Endothelial cell of umbilical vein (primary cell): ENCODE data around the gene RBMS1. TPM values are rescaled to one million over a fixed set of nuclear protein-coding genes. Genes with fewer than 3 reads are reported as not detected.

ENCODE experiments used
- BruUV-seq: library from RNA; stranded (reverse); fragments of 400-500 nt; replicated peaks from 2 replicates; lab custom pipeline; 2021; lab: Mats Ljungman, UMichigan
- CTCF ChIA-PET: fragments of 300-600, 350-600 bp; sonication (Branson Sonifier 250); formaldehyde crosslinking; loops from one replicate; lab custom pipeline; 2021; ENCODE audit warnings: antibody characterized with exemption, inconsistent platforms; lab: Charles Lee
- POLR2A ChIA-PET: fragments of 300-600, 350-600 bp; sonication (Branson Sonifier 250); formaldehyde crosslinking; loops from one replicate; lab custom pipeline; 2021; ENCODE audit warnings: antibody characterized with exemption, inconsistent platforms; lab: Charles Lee
- DNase-seq: peaks from one replicate; pipeline ENCODE4 v3.0.0-alpha.2; 2011; ENCODE audit warnings: low read depth, low spot score
- FAIRE-seq: peaks from 2 replicates; lab custom pipeline; 2011; peaks lifted over from hg19 to GRCh38; lab: Jason Lieb, UNC
- H2AFZ ChIP-seq: 2 replicates; pipeline ENCODE4 v1.6.0; 2012; ENCODE audit warnings: low read depth, low read length, control low read depth, inconsistent platforms
- H3K27ac ChIP-seq: 2 replicates; pipeline ENCODE4 v1.5.1; 2011; ENCODE audit warnings: low read depth, mild to moderate bottlenecking, control low read depth, low read length, moderate library complexity; ENCODE audit not compliant: insufficient read depth
- H3K27me3 ChIP-seq, 2 experiments: 2 replicates each; pipeline versions ENCODE4 v1.6.0 to v1.6.1; 2011; ENCODE audit warnings: low read length in 2 of 2, mixed read lengths in 1 of 2; ENCODE audit not compliant: control insufficient read depth in 2 of 2, insufficient read depth in 2 of 2
- H3K36me3 ChIP-seq, 2 experiments: 2 replicates in 1 of 2; 3 replicates in 1 of 2; pipeline ENCODE4 v1.5.1; 2011; ENCODE audit warnings: low read length in 2 of 2, mild to moderate bottlenecking in 1 of 2, moderate library complexity in 1 of 2; ENCODE audit not compliant: control insufficient read depth in 2 of 2, insufficient read depth in 2 of 2; ENCODE audit errors: extremely low read depth in 1 of 2
- H3K4me1 ChIP-seq: 3 replicates; pipeline ENCODE4 v1.5.1; 2011; ENCODE audit warnings: mild to moderate bottlenecking, low read length; ENCODE audit not compliant: control insufficient read depth, insufficient read depth; ENCODE audit errors: extremely low read depth
- H3K4me2 ChIP-seq: 2 replicates; pipeline ENCODE4 v1.6.1; 2011; ENCODE audit warnings: low read length, control low read depth, mixed read lengths; ENCODE audit not compliant: insufficient read depth
- H3K4me3 ChIP-seq, 3 experiments: fragments of 200-600 bp in 1 of 3; sonication (generic), shearing (Covaris generic) in 1 of 3; replicated peaks in 1 of 3; 2 replicates each; pipeline ENCODE4 v1.5.1; 2011 to 2016; ENCODE audit warnings: control low read depth in 3 of 3, low read length in 3 of 3, mild to moderate bottlenecking in 2 of 3, inconsistent platforms in 1 of 3, low read depth in 1 of 3, moderate library complexity in 1 of 3; ENCODE audit not compliant: insufficient read depth in 1 of 3
- H3K79me2 ChIP-seq: 2 replicates; pipeline ENCODE4 v1.6.0; 2012; ENCODE audit warnings: low read length, inconsistent platforms; ENCODE audit not compliant: control insufficient read depth, insufficient read depth
- H3K9ac ChIP-seq: replicated peaks from 2 replicates; pipeline ENCODE3; 2011; ENCODE audit warnings: low read length, control low read depth; ENCODE audit not compliant: insufficient read depth; ENCODE audit errors: extremely low read depth
- H3K9me1 ChIP-seq: replicated peaks from 3 replicates; pipeline ENCODE4 v1.6.0; 2011; ENCODE audit warnings: mild to moderate bottlenecking, low read length; ENCODE audit not compliant: control insufficient read depth, insufficient read depth; ENCODE audit errors: extremely low read depth
- H3K9me3 ChIP-seq: replicated peaks from 2 replicates; pipeline ENCODE4 v1.5.1; 2012; ENCODE audit warnings: low read length, inconsistent platforms; ENCODE audit not compliant: control insufficient read depth, insufficient read depth
- H4K20me1 ChIP-seq: replicated peaks from 2 replicates; pipeline ENCODE3; 2011; ENCODE audit warnings: mild to moderate bottlenecking, low read length; ENCODE audit not compliant: control insufficient read depth, insufficient read depth; ENCODE audit errors: extremely low read depth
- CTCF ChIP-seq, 2 donors: IDR thresholded peaks; 1 replicate in 1 of 2; 2 replicates in 1 of 2; pipeline ENCODE4 v1.5.1; 2011; ENCODE audit warnings: low read length in 2 of 2, mild to moderate bottlenecking in 2 of 2, moderate library complexity in 2 of 2, control low read depth in 1 of 2, inconsistent platforms in 1 of 2, low read depth in 1 of 2; ENCODE audit not compliant: insufficient read depth in 1 of 2; ENCODE audit errors: extremely low read depth in 1 of 2
- EZH2 ChIP-seq: IDR thresholded peaks from 2 replicates; pipeline ENCODE4 v1.6.1; 2012; ENCODE audit warnings: borderline replicate concordance, low read depth, mild to moderate bottlenecking, moderate library complexity, low read length, inconsistent platforms; ENCODE audit not compliant: severe bottlenecking
- GATA2 ChIP-seq: IDR thresholded peaks from 2 replicates; pipeline ENCODE4 v1.7.0; 2011; ENCODE audit warnings: low read depth, mild to moderate bottlenecking, moderate library complexity, mixed read lengths, low read length; ENCODE audit not compliant: insufficient read length, insufficient read depth
- MYC ChIP-seq: IDR thresholded peaks from one replicate; pipeline ENCODE4 v1.6.1; 2011; ENCODE audit warnings: mild to moderate bottlenecking, low read depth, low read length
- POLR2A ChIP-seq: IDR thresholded peaks from 2 replicates; pipeline ENCODE4 v1.6.1; 2012; ENCODE audit warnings: low read depth, mild to moderate bottlenecking, control low read depth, low read length
- POLR2AphosphoS5 ChIP-seq: IDR thresholded peaks from 2 replicates; pipeline ENCODE4 v1.6.1; 2012; ENCODE audit warnings: low read depth, mild to moderate bottlenecking, control low read depth, low read length, moderate library complexity; ENCODE audit not compliant: insufficient read depth
- dilution Hi-C: fragments of 300-500 bp; cut with MboI; formaldehyde crosslinking; loops from one replicate; pipeline ENCODE4 v1.15.0; 2019; ENCODE audit warnings: low sequenced_read_pairs; ENCODE audit not compliant: extremely low pct_ligation_motif_present
- intact Hi-C: fragments of 100-400 bp; cut with micrococcal nuclease; formaldehyde crosslinking; loops from one replicate; pipeline ENCODE4 v1.10.0; 2022
- polyA plus RNA-seq, 4 experiments: library from polyadenylated mRNA; depleted of rRNA in 3 of 4; stranded (reverse) in 3 of 4; unstranded in 1 of 4; fragments of >200 nt; gene quantifications; 2 replicates each; pipeline versions ENCODE4 v1.2.1 to v1.2.3, GENCODE V29; 2011 to 2012; ENCODE audit warnings: missing spikeins in 1 of 4
- total RNA-seq: library from RNA; stranded (reverse); gene quantifications from 2 replicates; pipeline ENCODE4 v1.2.3, GENCODE V29; 2021

Gene RBMS1
- total and polyA plus RNA-seq, 2 donors (not counting 3 experiments of a cell fraction or from before 2014, with no cell fraction given) = 60.0 to 93.3 TPM

GRCh38 chr2:160390544-160391455 lies 102.8 kb downstream of the RBMS1 start:
- DNase-seq (no peak), FAIRE-seq (no peak)
- H3K36me3 ChIP-seq = no peaks in the 10 kb centered on the region
- no peak overlapping the region for H3K27ac ChIP-seq
- no peaks in the 10 kb centered on the region for H3K27me3 ChIP-seq
- BruUV-seq = no TSS peak
- H3K4me1 ChIP-seq = peaks cover 48% of the 10 kb centered on the region
- H2AFZ ChIP-seq = no peak overlapping the region
- intact Hi-C loops = no loop called here
- dilution Hi-C loops = no loop called here
- peaks cover 98% of the 10 kb centered on the region for H3K79me2 ChIP-seq
- no peak overlapping the region for H3K9ac ChIP-seq
- ChIA-PET POLR2A (no interaction called here), CTCF (interaction anchor here (0.7 to 1.4 kb wide), 2 partner anchors 9 to 13 kb away, joined by 3 read pairs; no protein-coding TSS in a partner anchor)
- no peaks in the 10 kb centered on the region for H3K9me3 ChIP-seq
- peaks cover 19% of the 10 kb centered on the region for H4K20me1 ChIP-seq
- H3K4me2 ChIP-seq = no peak overlapping the region
- peaks cover 5% of the 10 kb centered on the region for H3K9me1 ChIP-seq
- H3K4me3 ChIP-seq = no peak overlapping the region
- TF ChIP-seq POLR2A (no peak), MYC (no peak), EZH2 (no peak)

GRCh38 chr2:160389875-160390274 lies 103.7 kb downstream of the RBMS1 start:
- intact Hi-C loops = no loop called here
- Histone ChIP-seq H3K9me3 (no peaks in the 10 kb centered on the region), H3K79me2 (peaks cover 100% of the 10 kb centered on the region), H2AFZ (no peak overlapping the region), H4K20me1 (peaks cover 19% of the 10 kb centered on the region), H3K4me3 (no peak overlapping the region), H3K4me2 (no peak overlapping the region), H3K4me1 (peaks cover 48% of the 10 kb centered on the region), H3K9ac (no peak overlapping the region), H3K36me3 (no peaks in the 10 kb centered on the region), H3K9me1 (peaks cover 5% of the 10 kb centered on the region), H3K27me3 (no peaks in the 10 kb centered on the region), H3K27ac (no peak overlapping the region)
- no peak for TF ChIP-seq GATA2
- no peak for TF ChIP-seq CTCF (IDR thresholded peaks at IDR 0.05; ENCODE audit: extremely low read depth in 1 of 2, insufficient read depth in 1 of 2, low read depth in 1 of 2, low read length in 2 of 2)
- no peak for TF ChIP-seq POLR2AphosphoS5
- no TSS peak for BruUV-seq
- ChIA-PET POLR2A (no interaction called here), CTCF (no interaction called here)
- no peak for DNase-seq
- FAIRE-seq = no peak
- dilution Hi-C loops = no loop called here
